PFSK-1 (cell line): ENCODE results near the gene GABRG2.

ENCODE experiments used
- FOXP2 ChIP-seq: optimal IDR thresholded peaks from 2 replicates; pipeline ENCODE3; 2011; ENCODE audit warnings: borderline replicate concordance, control low read depth, inconsistent platforms; ENCODE audit not compliant: insufficient read depth; ENCODE audit errors: extremely low read length, extremely low read depth
- POLR2AphosphoS5 ChIP-seq: IDR thresholded peaks from 2 replicates; pipeline ENCODE4 v1.6.1; 2012; ENCODE audit warnings: low read depth, mild to moderate bottlenecking, control low read depth, low read length, moderate library complexity
- SIN3A ChIP-seq: IDR thresholded peaks from 2 replicates; pipeline ENCODE4 v1.6.1; 2012; ENCODE audit warnings: mild to moderate bottlenecking, low read length, moderate library complexity, borderline replicate concordance; ENCODE audit not compliant: insufficient read depth
- TAF1 ChIP-seq: IDR thresholded peaks from 2 replicates; pipeline ENCODE4 v1.6.1; 2012; ENCODE audit warnings: low read length, control low read depth, borderline replicate concordance; ENCODE audit not compliant: insufficient read depth
- TF ChIP-seq, protein P1 (sequence below), 2 experiments: IDR thresholded peaks; 2 replicates each; pipeline versions ENCODE4 v1.6.1 to v1.8.0; 2011 to 2012; ENCODE audit warnings: low read depth in 2 of 2, low read length in 2 of 2, control low read depth in 1 of 2, inconsistent platforms in 1 of 2, mild to moderate bottlenecking in 1 of 2, moderate library complexity in 1 of 2; ENCODE audit not compliant: insufficient read depth in 1 of 2

The GABRG2 gene

GRCh38 chr5:162052676-162053075, 14.9 kb upstream of the GABRG2 start:
- TF ChIP-seq, protein P1, sequence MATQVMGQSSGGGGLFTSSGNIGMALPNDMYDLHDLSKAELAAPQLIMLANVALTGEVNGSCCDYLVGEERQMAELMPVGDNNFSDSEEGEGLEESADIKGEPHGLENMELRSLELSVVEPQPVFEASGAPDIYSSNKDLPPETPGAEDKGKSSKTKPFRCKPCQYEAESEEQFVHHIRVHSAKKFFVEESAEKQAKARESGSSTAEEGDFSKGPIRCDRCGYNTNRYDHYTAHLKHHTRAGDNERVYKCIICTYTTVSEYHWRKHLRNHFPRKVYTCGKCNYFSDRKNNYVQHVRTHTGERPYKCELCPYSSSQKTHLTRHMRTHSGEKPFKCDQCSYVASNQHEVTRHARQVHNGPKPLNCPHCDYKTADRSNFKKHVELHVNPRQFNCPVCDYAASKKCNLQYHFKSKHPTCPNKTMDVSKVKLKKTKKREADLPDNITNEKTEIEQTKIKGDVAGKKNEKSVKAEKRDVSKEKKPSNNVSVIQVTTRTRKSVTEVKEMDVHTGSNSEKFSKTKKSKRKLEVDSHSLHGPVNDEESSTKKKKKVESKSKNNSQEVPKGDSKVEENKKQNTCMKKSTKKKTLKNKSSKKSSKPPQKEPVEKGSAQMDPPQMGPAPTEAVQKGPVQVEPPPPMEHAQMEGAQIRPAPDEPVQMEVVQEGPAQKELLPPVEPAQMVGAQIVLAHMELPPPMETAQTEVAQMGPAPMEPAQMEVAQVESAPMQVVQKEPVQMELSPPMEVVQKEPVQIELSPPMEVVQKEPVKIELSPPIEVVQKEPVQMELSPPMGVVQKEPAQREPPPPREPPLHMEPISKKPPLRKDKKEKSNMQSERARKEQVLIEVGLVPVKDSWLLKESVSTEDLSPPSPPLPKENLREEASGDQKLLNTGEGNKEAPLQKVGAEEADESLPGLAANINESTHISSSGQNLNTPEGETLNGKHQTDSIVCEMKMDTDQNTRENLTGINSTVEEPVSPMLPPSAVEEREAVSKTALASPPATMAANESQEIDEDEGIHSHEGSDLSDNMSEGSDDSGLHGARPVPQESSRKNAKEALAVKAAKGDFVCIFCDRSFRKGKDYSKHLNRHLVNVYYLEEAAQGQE (IDR thresholded peaks at IDR 0.05; ENCODE audit: insufficient read depth in 1 of 2, low read depth in 2 of 2, low read length in 2 of 2): no peak
- no peak for TF ChIP-seq TAF1
- TF ChIP-seq POLR2AphosphoS5: no peak
- no peak for TF ChIP-seq SIN3A
- TF ChIP-seq FOXP2: no peak

DNA sequence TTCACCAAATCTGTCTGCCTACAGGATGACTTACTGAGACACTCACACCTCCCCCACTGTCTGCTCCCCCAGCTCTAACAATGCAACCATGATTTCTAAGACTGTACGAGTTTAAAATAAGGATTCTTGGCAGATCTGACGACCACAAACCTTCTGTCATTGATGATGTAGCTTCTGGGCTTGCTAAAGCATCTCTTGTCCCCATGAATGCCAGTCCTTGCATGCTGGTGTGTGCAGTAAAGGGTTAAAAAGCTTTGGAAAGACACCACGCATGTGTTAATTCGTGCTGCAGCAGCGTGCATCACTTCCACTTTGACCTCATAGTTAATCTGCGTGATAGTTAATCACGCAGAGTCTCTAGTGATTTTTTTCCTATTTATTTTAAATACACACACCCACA, 411 bp upstream of the GABRG2 start:
- TF ChIP-seq, protein P1 (IDR thresholded peaks at IDR 0.05; ENCODE audit: insufficient read depth in 1 of 2, low read depth in 2 of 2, low read length in 2 of 2): no peak
- no peak for TF ChIP-seq SIN3A
- TF ChIP-seq FOXP2: no peak
- TF ChIP-seq TAF1: no peak
- no peak for TF ChIP-seq POLR2AphosphoS5

DNA sequence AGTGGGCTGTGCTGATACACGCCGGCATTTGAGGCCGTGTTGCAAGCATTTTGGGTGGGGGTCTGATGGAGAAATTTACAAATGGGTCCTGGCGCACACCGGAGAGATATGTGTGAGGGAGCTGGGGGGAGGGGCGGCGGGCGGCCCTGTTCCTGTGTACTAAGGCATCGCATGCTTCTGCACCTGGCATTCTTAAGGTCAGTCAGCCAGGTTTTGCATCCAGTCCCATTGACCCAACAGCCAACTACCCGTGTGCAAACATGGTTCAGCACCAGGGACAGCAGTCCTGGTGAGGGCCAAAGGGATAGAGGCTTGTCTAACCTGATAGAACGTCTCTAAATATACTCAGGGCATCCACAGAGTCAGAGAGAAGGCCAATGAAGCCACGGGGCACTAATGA, 839 bp downstream of the GABRG2 start:
- TF ChIP-seq POLR2AphosphoS5 (no peak), TAF1 (no peak), SIN3A (peak; percentile 28; the same call in 1 of the 2 replicates), FOXP2 (no peak)
- TF ChIP-seq, protein P1 (IDR thresholded peaks at IDR 0.05; ENCODE audit: insufficient read depth in 1 of 2, low read depth in 2 of 2, low read length in 2 of 2): peak; percentile 89 to 96

DNA sequence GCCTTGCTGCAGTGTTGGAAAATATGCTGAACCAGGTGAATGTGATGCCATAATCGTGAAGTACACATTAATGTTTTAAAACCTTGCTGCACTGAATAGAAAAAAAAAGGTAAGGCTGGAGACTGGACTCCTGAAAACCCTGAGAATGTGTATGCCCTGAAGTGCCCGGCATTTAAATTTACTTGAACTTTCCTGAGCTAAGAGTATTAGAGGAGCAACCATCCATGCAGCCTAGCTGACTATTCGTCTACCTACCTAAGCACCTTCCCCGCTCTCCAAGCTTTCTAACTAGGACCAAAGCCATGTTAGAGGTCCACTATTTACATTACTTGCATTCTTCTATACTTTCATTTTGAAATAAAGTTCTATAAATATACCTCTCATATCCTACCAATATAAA, 1.4 kb downstream of the GABRG2 start:
- TF ChIP-seq FOXP2 (no peak), TAF1 (no peak), SIN3A (no peak), POLR2AphosphoS5 (no peak)
- TF ChIP-seq, protein P1 (IDR thresholded peaks at IDR 0.05; ENCODE audit: insufficient read depth in 1 of 2, low read depth in 2 of 2, low read length in 2 of 2): no peak

DNA sequence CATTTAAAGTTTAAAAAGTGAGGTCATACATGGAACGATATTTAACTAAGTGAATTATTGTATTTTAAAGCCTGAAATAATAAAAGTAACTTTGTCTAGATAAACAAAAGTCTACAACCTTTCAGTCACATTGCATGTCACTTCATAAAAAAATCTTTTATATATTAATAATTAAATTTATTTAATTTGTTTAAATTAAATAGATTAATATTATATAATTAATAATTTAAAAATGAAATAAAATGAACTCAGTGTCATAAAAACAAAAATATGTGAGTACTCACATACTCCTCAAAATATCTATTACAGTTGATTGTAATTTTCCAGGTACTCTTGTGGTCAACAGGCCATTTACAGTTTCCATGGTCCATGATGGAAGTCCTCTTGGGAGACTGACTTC, 11.2 kb downstream of the GABRG2 start:
- TF ChIP-seq POLR2AphosphoS5 (no peak), SIN3A (no peak), FOXP2 (no peak), TAF1 (no peak)
- TF ChIP-seq, protein P1 (IDR thresholded peaks at IDR 0.05; ENCODE audit: insufficient read depth in 1 of 2, low read depth in 2 of 2, low read length in 2 of 2): no peak
